Measurements from ENCODE around the gene SLC36A3.

DNA sequence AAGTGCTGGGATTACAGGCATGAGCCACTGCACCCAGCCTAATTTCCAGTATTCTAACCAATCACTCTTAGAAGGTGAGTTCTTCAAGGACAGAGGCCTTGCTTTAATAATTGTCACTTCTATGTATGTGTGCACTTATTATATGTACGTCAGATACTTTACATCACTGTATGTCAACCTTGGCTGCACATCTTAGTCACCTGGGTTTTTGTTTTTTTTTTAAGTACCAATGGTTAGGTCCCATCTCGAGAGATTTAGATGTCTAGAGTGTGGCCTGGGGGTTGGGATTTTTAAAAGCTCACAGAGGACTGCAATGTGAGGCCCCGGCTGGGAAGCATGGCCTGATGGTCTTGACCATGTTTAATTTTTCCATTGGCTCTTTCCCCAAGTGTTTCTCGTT, 60.4 kb downstream of the SLC36A3 start:
- TF ChIP-seq, protein P1, sequence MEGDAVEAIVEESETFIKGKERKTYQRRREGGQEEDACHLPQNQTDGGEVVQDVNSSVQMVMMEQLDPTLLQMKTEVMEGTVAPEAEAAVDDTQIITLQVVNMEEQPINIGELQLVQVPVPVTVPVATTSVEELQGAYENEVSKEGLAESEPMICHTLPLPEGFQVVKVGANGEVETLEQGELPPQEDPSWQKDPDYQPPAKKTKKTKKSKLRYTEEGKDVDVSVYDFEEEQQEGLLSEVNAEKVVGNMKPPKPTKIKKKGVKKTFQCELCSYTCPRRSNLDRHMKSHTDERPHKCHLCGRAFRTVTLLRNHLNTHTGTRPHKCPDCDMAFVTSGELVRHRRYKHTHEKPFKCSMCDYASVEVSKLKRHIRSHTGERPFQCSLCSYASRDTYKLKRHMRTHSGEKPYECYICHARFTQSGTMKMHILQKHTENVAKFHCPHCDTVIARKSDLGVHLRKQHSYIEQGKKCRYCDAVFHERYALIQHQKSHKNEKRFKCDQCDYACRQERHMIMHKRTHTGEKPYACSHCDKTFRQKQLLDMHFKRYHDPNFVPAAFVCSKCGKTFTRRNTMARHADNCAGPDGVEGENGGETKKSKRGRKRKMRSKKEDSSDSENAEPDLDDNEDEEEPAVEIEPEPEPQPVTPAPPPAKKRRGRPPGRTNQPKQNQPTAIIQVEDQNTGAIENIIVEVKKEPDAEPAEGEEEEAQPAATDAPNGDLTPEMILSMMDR (conservative IDR thresholded peaks at IDR 0.05; ENCODE audit: low read length): no peak
- TF ChIP-seq EZH2phosphoT487 (IDR thresholded peaks at IDR 0.05; ENCODE audit: borderline replicate concordance, low read depth, low read length): no peak

Data from OCI-LY7 (cell line).